Thyroid gland (tissue), 4 donors: ENCODE data around the gene XYLT2. TPM values are rescaled to one million over a fixed set of nuclear protein-coding genes. Genes with fewer than 3 reads are reported as not detected.

ENCODE experiments used
- DNase-seq, 2 donors: peaks; one replicate each; pipeline ENCODE4 v3.0.0-alpha.2; 2019
- H3K27ac ChIP-seq, 3 donors: fragments of 200-600 bp; sonication (generic); 1 replicate in 2 of 3; 2 replicates in 1 of 3; pipeline ENCODE4 v1.5.1; 2016 to 2019; ENCODE audit warnings: mild to moderate bottlenecking in 1 of 3, moderate library complexity in 1 of 3
- H3K27me3 ChIP-seq: fragments of 200-600 bp; sonication (generic); one replicate; pipeline ENCODE4 v1.5.1; 2019
- H3K36me3 ChIP-seq, 2 donors: fragments of 200-600 bp; sonication (generic); one replicate each; pipeline ENCODE4 v1.5.1; 2016 to 2019
- H3K4me1 ChIP-seq, 2 donors: fragments of 200-600 bp; sonication (generic); one replicate each; pipeline ENCODE4 v1.5.1; 2017 to 2019
- H3K4me3 ChIP-seq, 3 donors: fragments of 200-600 bp; sonication (generic); replicated peaks in 1 of 3; 1 replicate in 2 of 3; 2 replicates in 1 of 3; pipeline ENCODE4 v1.5.1; 2016; ENCODE audit warnings: mild to moderate bottlenecking in 1 of 3
- H3K9me3 ChIP-seq: fragments of 200-600 bp; sonication (generic); one replicate; pipeline ENCODE4 v1.5.1; 2017
- POLR2A ChIP-seq, 2 donors: fragments of 450-650 bp; IDR thresholded peaks; one replicate each; pipeline ENCODE4 v1.6.1; 2017; ENCODE audit warnings: antibody characterized with exemption in 2 of 2, mild to moderate bottlenecking in 2 of 2, moderate library complexity in 1 of 2
- WGBS, 2 donors: methylation state at CpG; one replicate each; pipeline ENCODE4 v1.1.5; 2017; 5-methylcytosine and 5-hydroxymethylcytosine counted together
- intact Hi-C: fragments of 100-400 bp; cut with DNase I; formaldehyde crosslinking; loops from one replicate; pipeline ENCODE4 v1.15.1; 2023
- total RNA-seq, 4 donors: library from RNA; depleted of rRNA; stranded (reverse); fragments of >200 nt; gene quantifications; one replicate each; pipeline ENCODE4 v1.2.3, GENCODE V29; 2016
- TF ChIP-seq, protein P1 (sequence below), 6 experiments: fragments of 200-600 bp in 3 of 6; fragments of 450-650 bp in 3 of 6; sonication (generic) in 3 of 6; IDR thresholded peaks; one replicate each; pipeline ENCODE4 v1.5.1; 2016 to 2019; ENCODE audit warnings: antibody characterized with exemption in 6 of 6, mild to moderate bottlenecking in 2 of 6, inconsistent platforms in 1 of 6, moderate library complexity in 1 of 6

XYLT2 gene
- total RNA-seq, 4 donors from 2014 or later: 22.4 to 33.4 (median 28.8) TPM

DNA sequence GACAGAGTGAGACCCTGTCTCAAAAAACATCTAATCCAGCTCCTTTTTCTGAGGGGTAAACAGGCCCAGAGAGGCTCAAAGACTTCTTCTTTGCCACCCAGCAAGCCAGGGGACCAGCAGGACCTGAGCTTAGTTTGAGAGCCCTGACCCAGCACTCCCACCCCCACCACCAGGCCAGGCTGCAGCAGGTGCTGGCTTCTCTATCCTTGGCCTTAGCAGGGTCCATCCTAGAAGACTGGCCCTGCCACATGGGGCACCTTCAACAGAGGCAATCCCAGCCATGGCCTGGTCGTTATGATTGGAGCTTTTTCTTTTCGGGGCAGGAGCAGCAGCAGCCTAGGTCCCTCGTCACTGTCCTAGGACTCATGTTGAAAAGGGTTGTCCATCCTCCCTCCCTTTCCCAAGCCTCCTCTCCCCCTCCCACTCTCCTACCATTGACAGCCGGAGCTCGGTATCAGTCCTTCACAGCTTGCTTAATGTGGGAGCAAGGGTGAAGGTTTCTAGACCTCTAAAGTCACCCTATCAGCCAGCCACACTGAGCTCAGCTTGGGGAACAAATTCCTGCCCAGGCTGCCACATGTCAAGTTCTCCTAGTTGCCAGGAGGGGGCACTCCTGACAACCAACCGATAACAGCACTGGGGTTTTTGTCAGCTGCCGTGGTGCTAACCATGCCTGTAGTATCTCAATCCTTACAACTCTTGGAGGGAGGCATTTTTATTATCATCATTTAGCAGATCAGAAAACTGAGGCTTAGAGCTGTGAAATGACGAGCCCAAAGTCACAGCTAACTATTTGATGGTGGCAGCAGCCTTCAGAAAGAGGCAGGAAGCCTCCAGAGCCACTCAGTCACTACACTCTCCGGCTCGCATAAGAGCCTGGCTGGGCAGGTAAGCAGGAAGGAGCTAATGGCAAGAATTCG is 15.9 kb downstream of the XYLT2 start:
- TF ChIP-seq POLR2A (IDR thresholded peaks at IDR 0.05): no peak
- TF ChIP-seq, protein P1, sequence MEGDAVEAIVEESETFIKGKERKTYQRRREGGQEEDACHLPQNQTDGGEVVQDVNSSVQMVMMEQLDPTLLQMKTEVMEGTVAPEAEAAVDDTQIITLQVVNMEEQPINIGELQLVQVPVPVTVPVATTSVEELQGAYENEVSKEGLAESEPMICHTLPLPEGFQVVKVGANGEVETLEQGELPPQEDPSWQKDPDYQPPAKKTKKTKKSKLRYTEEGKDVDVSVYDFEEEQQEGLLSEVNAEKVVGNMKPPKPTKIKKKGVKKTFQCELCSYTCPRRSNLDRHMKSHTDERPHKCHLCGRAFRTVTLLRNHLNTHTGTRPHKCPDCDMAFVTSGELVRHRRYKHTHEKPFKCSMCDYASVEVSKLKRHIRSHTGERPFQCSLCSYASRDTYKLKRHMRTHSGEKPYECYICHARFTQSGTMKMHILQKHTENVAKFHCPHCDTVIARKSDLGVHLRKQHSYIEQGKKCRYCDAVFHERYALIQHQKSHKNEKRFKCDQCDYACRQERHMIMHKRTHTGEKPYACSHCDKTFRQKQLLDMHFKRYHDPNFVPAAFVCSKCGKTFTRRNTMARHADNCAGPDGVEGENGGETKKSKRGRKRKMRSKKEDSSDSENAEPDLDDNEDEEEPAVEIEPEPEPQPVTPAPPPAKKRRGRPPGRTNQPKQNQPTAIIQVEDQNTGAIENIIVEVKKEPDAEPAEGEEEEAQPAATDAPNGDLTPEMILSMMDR (IDR thresholded peaks at IDR 0.05): peak in 5 of 6 experiments; percentile 53 to 77 (median 64)
- H3K4me1 ChIP-seq: peaks cover 0 to 6% of the 10 kb centered on the region in 2 donors
- H3K4me3 ChIP-seq: no peak overlapping the region
- DNase-seq: peak; percentile 59 to 64
- no peak overlapping the region for H3K27ac ChIP-seq
- no peaks in the 10 kb centered on the region for H3K9me3 ChIP-seq
- intact Hi-C loops: loop anchor here (5.0 kb wide), 1 partner anchor 115 kb away; the partner anchor contains the start of gene RSAD1
- peaks cover 18 to 24% of the 10 kb centered on the region in 2 donors for H3K36me3 ChIP-seq
- WGBS, 2 donors: 30 to 31% methylated on average over 11 of the region's 11 CpGs
- H3K27me3 ChIP-seq: no peaks in the 10 kb centered on the region

GRCh38 chr17:50362661-50363060 is 16.7 kb downstream of the XYLT2 start:
- intact Hi-C loops: loop anchor here (5.0 kb wide), 1 partner anchor 115 kb away; the partner anchor contains the start of gene RSAD1
- DNase-seq: no peak
- no peaks in the 10 kb centered on the region for H3K27me3 ChIP-seq
- H3K36me3 ChIP-seq: peaks cover 22 to 27% of the 10 kb centered on the region in 2 donors
- TF ChIP-seq POLR2A (IDR thresholded peaks at IDR 0.05): no peak
- TF ChIP-seq, protein P1 (IDR thresholded peaks at IDR 0.05): no peak
- no peak overlapping the region for H3K27ac ChIP-seq
- H3K9me3 ChIP-seq: no peaks in the 10 kb centered on the region
- no peak overlapping the region for H3K4me3 ChIP-seq
- WGBS, 2 donors: 74 to 77% methylated on average over 7 of the region's 7 CpGs
- peaks cover 0 to 6% of the 10 kb centered on the region in 2 donors for H3K4me1 ChIP-seq

GRCh38 chr17:50363217-50364060 is 17.5 kb downstream of the XYLT2 start:
- no peak for DNase-seq
- Histone ChIP-seq H3K9me3 (no peaks in the 10 kb centered on the region), H3K4me1 (peaks cover 0 to 6% of the 10 kb centered on the region in 2 donors), H3K36me3 (peaks cover 25 to 30% of the 10 kb centered on the region in 2 donors), H3K27me3 (no peaks in the 10 kb centered on the region), H3K4me3 (no peak overlapping the region), H3K27ac (no peak overlapping the region)
- 52 to 57% methylated on average over 8 of the region's 8 CpGs for WGBS, 2 donors
- TF ChIP-seq, protein P1 (IDR thresholded peaks at IDR 0.05): no peak
- no peak for TF ChIP-seq POLR2A (IDR thresholded peaks at IDR 0.05)
- intact Hi-C loops: loop anchor here (5.0 kb wide), 1 partner anchor 114 kb away; the partner anchor contains the start of gene RSAD1

DNA sequence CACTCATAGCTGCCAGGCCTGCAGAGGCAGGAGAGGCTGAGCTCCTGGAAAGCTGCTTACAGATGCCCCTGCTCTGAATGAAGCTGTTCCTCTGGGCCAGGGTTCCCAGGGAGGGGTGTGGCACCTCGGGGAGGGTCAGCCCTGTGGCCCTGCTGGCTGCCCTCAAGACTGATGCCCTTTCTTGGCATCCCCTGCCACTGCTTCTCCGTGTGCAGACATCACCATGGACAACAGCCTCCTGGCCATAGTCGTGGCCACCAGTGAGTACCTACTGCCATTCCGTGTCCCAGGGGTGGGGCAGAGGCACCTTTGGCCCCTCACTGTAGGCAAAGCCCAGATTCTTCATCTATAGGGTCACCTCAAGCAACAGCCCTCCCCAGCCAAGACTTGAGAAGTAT is 18.1 kb downstream of the XYLT2 start:
- WGBS, 2 donors: 70% methylated on average over 4 of the region's 4 CpGs; no CpG with 5 or more reads in 1 of the 2 donors
- TF ChIP-seq, protein P1 (IDR thresholded peaks at IDR 0.05): no peak
- no peak for TF ChIP-seq POLR2A (IDR thresholded peaks at IDR 0.05)
- H3K36me3 ChIP-seq: peaks cover 21 to 31% of the 10 kb centered on the region in 2 donors

More for the DNA sequence above, 18.1 kb downstream of the XYLT2 start:
- Histone ChIP-seq H3K27ac (no peak overlapping the region), H3K4me1 (peaks cover 0 to 6% of the 10 kb centered on the region in 2 donors), H3K27me3 (no peaks in the 10 kb centered on the region), H3K4me3 (no peak overlapping the region), H3K9me3 (no peaks in the 10 kb centered on the region)
- no peak for DNase-seq
- intact Hi-C loops: loop anchor here (5.0 kb wide), 1 partner anchor 113 kb away; the partner anchor contains the start of gene RSAD1
